ENCODE results near the gene GATA6.

GATA6 gene

GRCh38 chr18:22172120-22172582 is 2.8 kb downstream of the GATA6 start:
- no peak overlapping the region for H3K27ac ChIP-seq
- no peak for TF ChIP-seq CTCF (conservative IDR thresholded peaks at IDR 0.05)
- TF ChIP-seq ZFX (IDR thresholded peaks at IDR 0.05), result no peak

GRCh38 chr18:22172594-22173049 is 3.2 kb downstream of the GATA6 start:
- no peak overlapping the region for H3K27ac ChIP-seq
- no peak for TF ChIP-seq ZFX (IDR thresholded peaks at IDR 0.05)
- no peak for TF ChIP-seq CTCF (conservative IDR thresholded peaks at IDR 0.05)

GRCh38 chr18:22173221-22173927 is 4.0 kb downstream of the GATA6 start:
- TF ChIP-seq ZFX (IDR thresholded peaks at IDR 0.05) (no peak), CTCF (conservative IDR thresholded peaks at IDR 0.05) (no peak)
- no peak overlapping the region for H3K27ac ChIP-seq

GRCh38 chr18:22173928-22174301 is 4.5 kb downstream of the GATA6 start:
- H3K27ac ChIP-seq, result no peak overlapping the region
- TF ChIP-seq CTCF (conservative IDR thresholded peaks at IDR 0.05) (no peak), ZFX (IDR thresholded peaks at IDR 0.05) (no peak)

GRCh38 chr18:22174341-22175145 is 5.2 kb downstream of the GATA6 start:
- H3K27ac ChIP-seq, result no peak overlapping the region
- TF ChIP-seq ZFX (IDR thresholded peaks at IDR 0.05) (no peak), CTCF (conservative IDR thresholded peaks at IDR 0.05) (no peak)

- TF ChIP-seq ZFX (IDR thresholded peaks at IDR 0.05) (no peak), CTCF (conservative IDR thresholded peaks at IDR 0.05) (no peak)
- H3K27ac ChIP-seq, result no peak overlapping the region
Observed at GRCh38 chr18:22175346-22175745, 6.0 kb downstream of the GATA6 start.

Data from C4-2B (cell line).